OCI-LY3 (cell line): ENCODE measurements around the gene APOBEC3A.

Experiments
- H2AFZ ChIP-seq: fragments of 200-600, 300-600 bp; shearing (Covaris generic); 2 replicates; pipeline ENCODE4 v1.6.0; 2014; ENCODE audit warnings: antibody characterized with exemption, low read depth, low read length
- H3K27ac ChIP-seq: fragments of 200-600, 300-600 bp; sonication (generic); 2 replicates; pipeline ENCODE4 v1.5.1; 2014; ENCODE audit warnings: mild to moderate bottlenecking, low read length, moderate library complexity, mixed read lengths
- H3K27me3 ChIP-seq: fragments of 200-600, 300-600 bp; sonication (generic); 2 replicates; pipeline ENCODE4 v1.6.1; 2014; ENCODE audit warnings: low read depth, low read length, mixed read lengths
- H3K36me3 ChIP-seq: fragments of 200-600, 300-600 bp; sonication (generic); replicated peaks from 2 replicates; pipeline ENCODE3; 2014; ENCODE audit warnings: low read depth, low read length, mixed read lengths
- H3K4me1 ChIP-seq: fragments of 300-600, 200-600 bp; sonication (generic); 2 replicates; pipeline ENCODE4 v1.6.1; 2014; ENCODE audit warnings: low read length, mixed read lengths
- H3K4me2 ChIP-seq: fragments of 200-600, 300-600 bp; sonication (generic); 2 replicates; pipeline ENCODE4 v1.6.1; 2014; ENCODE audit warnings: low read length, mixed read lengths
- H3K4me3 ChIP-seq: fragments of 300-600, 200-600 bp; sonication (generic); 2 replicates; pipeline ENCODE4 v1.5.1; 2014; ENCODE audit warnings: antibody characterized with exemption, mild to moderate bottlenecking, low read length, moderate library complexity
- H3K79me2 ChIP-seq: fragments of 300-600, 200-600 bp; shearing (Covaris generic); 2 replicates; pipeline ENCODE4 v1.6.1; 2014; ENCODE audit warnings: mild to moderate bottlenecking, low read length, mixed read lengths
- H3K9ac ChIP-seq: fragments of 300-600, 200-600 bp; shearing (Covaris generic); 2 replicates; pipeline ENCODE4 v1.6.0; 2014; ENCODE audit warnings: mild to moderate bottlenecking, low read length, moderate library complexity
- H3K9me3 ChIP-seq: fragments of 200-600, 300-600 bp; shearing (Covaris generic); 2 replicates; pipeline ENCODE4 v1.6.1; 2014; ENCODE audit warnings: low read length, mixed read lengths; ENCODE audit not compliant: insufficient read depth
- H4K20me1 ChIP-seq: fragments of 200-600, 300-600 bp; sonication (generic); 2 replicates; pipeline ENCODE4 v1.6.1; 2016; ENCODE audit warnings: low read length, mixed read lengths; ENCODE audit not compliant: insufficient read depth
- EZH2phosphoT487 ChIP-seq: fragments of 200-600 bp; shearing (Covaris generic); IDR thresholded peaks from 2 replicates; pipeline ENCODE4 v1.6.1; 2018; ENCODE audit warnings: antibody characterized with exemption, mixed run types, low read depth
- TF ChIP-seq, protein P1 (sequence below): fragments of 200-600, 300-600 bp; sonication (generic); IDR thresholded peaks from 2 replicates; pipeline ENCODE4 v1.5.1; 2014; ENCODE audit warnings: antibody characterized with exemption, low read length, low read depth

APOBEC3A gene

DNA sequence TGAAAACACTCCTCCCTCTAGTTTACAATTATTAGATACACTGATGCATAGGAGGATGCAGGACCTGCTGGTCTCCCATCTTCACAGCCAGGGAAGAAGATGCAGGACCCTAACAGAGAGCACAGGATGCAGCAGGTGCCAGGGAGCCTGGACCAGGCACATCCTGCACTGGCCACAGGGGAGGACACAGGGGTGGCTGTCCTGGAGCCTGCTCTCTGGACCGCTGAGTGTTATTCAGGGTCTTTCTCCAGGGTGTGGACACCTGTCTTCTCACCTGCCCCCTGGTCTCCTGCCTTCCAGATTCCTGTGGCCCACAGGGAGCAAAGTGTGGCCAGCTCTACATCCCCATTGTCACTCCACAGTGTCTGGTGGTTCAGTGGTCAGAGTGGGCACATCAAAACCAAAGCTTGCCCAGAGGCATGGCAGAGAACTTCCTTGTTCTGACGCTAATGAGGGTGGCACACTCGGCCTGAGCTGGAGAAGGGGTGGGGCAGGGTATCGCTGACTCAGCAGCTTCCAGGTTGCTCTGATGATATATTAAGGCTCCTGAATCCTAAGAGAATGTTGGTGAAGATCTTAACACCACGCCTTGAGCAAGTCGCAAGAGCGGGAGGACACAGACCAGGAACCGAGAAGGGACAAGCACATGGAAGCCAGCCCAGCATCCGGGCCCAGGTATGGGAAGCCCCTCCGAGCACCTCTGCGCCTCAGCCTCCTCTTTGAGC is at the start of gene APOBEC3A:
Gene APOBEC3A (plus strand): TSS at position 564 of the 725 bp plus-strand sequence. CDS start 83 bp downstream, at position 647.
- no peak within 1 kb of the TSS for H3K27ac ChIP-seq
- H3K9ac ChIP-seq = no peak within 1 kb of the TSS
- H3K4me1 ChIP-seq = peaks cover 31% of the 10 kb centered on the region
- no peaks in the 10 kb centered on the region for H3K27me3 ChIP-seq
- TF ChIP-seq, protein P1, sequence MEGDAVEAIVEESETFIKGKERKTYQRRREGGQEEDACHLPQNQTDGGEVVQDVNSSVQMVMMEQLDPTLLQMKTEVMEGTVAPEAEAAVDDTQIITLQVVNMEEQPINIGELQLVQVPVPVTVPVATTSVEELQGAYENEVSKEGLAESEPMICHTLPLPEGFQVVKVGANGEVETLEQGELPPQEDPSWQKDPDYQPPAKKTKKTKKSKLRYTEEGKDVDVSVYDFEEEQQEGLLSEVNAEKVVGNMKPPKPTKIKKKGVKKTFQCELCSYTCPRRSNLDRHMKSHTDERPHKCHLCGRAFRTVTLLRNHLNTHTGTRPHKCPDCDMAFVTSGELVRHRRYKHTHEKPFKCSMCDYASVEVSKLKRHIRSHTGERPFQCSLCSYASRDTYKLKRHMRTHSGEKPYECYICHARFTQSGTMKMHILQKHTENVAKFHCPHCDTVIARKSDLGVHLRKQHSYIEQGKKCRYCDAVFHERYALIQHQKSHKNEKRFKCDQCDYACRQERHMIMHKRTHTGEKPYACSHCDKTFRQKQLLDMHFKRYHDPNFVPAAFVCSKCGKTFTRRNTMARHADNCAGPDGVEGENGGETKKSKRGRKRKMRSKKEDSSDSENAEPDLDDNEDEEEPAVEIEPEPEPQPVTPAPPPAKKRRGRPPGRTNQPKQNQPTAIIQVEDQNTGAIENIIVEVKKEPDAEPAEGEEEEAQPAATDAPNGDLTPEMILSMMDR = no peak
- TF ChIP-seq EZH2phosphoT487 = no peak
- no peak within 1 kb of the TSS for H3K4me2 ChIP-seq
- no peak within 1 kb of the TSS for H2AFZ ChIP-seq
- H3K36me3 ChIP-seq = no peaks in the 10 kb centered on the region
- H3K4me3 ChIP-seq = no peak within 1 kb of the TSS
- no peaks in the 10 kb centered on the region for H3K9me3 ChIP-seq
- no peaks in the 10 kb centered on the region for H4K20me1 ChIP-seq
- no peaks in the 10 kb centered on the region for H3K79me2 ChIP-seq

DNA sequence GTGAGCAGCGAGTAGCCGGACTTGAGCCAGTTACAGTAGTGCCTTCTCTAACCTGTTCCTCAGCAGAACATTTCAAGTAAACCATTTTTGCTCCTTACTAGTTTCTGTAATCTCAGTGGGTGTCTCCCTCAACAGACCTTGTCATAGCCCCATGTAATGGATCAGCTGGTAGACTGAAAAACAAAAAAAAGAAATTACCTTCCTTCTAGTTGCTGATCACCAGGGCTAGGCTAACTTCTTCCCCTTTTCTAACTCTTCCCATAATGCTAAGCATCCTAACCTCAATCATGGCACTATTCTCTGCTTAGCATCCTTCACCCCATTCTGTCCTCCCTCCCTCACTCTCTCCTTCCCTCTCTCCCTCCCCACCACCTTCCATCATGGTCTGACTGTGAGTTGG is 49.6 kb upstream of the APOBEC3A start:
- Histone ChIP-seq H3K4me2 (no peak overlapping the region), H4K20me1 (no peaks in the 10 kb centered on the region), H3K9ac (no peak overlapping the region), H2AFZ (no peak overlapping the region), H3K27ac (no peak overlapping the region), H3K79me2 (no peaks in the 10 kb centered on the region), H3K4me1 (no peaks in the 10 kb centered on the region), H3K36me3 (peaks cover 4% of the 10 kb centered on the region), H3K4me3 (no peak overlapping the region), H3K27me3 (peaks cover 17% of the 10 kb centered on the region; the same call in 1 of the 2 replicates), H3K9me3 (peaks cover 8% of the 10 kb centered on the region; the same call in 1 of the 2 replicates)
- no peak for TF ChIP-seq EZH2phosphoT487
- TF ChIP-seq, protein P1 = no peak

DNA sequence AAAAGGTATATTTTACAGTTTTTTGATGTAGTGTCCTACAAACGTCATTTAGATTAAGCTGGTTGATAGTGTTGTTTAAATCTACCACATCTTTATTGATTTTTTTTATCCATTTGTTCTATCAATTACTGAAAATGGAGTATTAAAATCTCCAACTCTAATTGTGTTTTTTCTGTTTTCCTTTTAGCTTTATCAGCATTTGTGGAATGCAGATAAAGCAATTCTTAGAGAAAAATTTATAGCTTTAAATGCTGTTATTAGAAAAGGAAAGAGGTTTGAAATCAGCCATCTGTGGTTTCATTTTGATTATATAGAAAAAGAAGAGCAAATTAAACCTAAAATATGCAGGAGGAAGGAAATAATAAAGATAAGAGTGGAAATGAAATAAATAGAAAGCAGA is 46.0 kb upstream of the APOBEC3A start:
- no peak overlapping the region for H3K27ac ChIP-seq
- no peak overlapping the region for H3K4me2 ChIP-seq
- no peaks in the 10 kb centered on the region for H3K79me2 ChIP-seq
- no peak overlapping the region for H3K9ac ChIP-seq
- TF ChIP-seq EZH2phosphoT487 = no peak
- TF ChIP-seq, protein P1 = no peak
- H2AFZ ChIP-seq = no peak overlapping the region
- peaks cover 27% of the 10 kb centered on the region; the same call in 1 of the 2 replicates for H3K27me3 ChIP-seq
- no peaks in the 10 kb centered on the region for H3K4me1 ChIP-seq
- no peaks in the 10 kb centered on the region for H3K36me3 ChIP-seq
- no peaks in the 10 kb centered on the region for H4K20me1 ChIP-seq
- no peak overlapping the region for H3K4me3 ChIP-seq
- H3K9me3 ChIP-seq = no peaks in the 10 kb centered on the region

DNA sequence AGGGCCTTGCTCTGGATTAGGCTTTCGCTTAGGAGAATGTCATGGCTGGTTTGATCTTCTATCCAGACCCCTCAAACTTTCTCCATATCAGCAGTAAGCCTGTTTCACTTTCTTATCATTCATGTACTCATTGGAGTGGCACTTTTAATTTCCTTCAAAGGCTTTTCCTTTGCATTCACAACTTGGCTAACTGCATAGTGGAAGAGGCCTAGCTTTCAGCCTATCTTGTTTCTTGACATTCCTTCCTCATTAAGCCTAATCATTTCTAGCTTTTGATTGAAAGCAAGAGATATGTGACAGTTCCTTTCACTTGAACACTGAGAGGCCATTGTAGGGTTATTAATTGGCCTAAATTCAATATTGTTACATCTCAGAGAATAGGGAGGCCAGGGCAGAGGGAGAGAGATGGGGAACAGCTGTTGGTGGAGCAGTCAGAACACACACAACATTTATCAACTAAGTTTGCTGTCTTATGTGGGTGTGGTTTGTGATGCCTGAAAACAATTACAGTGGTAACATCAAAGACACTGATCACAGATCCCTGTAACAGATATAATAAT is 37.7 kb upstream of the APOBEC3A start:
- Histone ChIP-seq H3K9ac (no peak overlapping the region), H4K20me1 (no peaks in the 10 kb centered on the region), H3K27ac (no peak overlapping the region), H2AFZ (no peak overlapping the region), H3K36me3 (no peaks in the 10 kb centered on the region), H3K4me3 (no peak overlapping the region), H3K9me3 (no peaks in the 10 kb centered on the region), H3K79me2 (no peaks in the 10 kb centered on the region), H3K4me2 (no peak overlapping the region), H3K27me3 (peaks cover 33% of the 10 kb centered on the region), H3K4me1 (no peaks in the 10 kb centered on the region)
- no peak for TF ChIP-seq EZH2phosphoT487
- TF ChIP-seq, protein P1 = no peak
